SK-N-DZ (cell line): Measurements from ENCODE around the gene GATB.

Experiments
- DNase-seq: peaks from one replicate; pipeline ENCODE4 v3.0.0-alpha.2; 2015; ENCODE audit warnings: low spot score

The GATB gene

DNA sequence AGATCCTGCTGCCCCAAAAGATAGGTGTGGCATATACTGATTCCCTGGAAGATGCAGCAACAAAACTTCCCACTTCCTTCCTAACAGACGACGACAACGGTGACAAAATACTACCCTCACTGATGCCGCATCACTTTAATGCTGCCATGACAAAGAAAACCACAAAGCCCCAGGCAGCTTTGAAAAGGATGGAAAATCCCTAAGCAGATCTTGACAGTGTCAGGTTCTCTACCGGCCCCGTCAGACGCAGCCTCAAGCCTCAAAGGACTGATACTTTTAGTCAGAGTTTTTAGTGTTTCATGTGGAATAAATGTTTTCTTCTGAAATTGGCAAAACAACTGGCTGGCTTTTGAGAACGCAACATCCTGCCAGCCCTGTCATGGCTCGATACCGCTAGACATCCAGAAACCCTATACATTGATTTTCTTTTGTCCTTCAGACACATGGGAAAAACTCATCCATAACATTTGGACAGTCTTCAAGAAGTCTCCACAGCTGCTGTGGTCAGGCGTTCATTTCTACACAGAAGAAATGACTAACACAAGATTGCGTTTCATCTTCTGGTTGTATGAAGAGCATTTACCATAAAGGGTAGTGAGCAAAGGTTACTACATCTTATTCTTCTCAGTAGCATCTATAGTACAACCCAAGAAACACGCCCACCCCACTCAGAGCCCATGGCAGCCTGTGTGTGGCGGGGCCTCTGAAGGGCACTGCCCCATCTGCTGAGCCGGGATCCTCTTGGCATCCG is 60.1 kb downstream of the GATB start:
- DNase-seq: no peak

DNA sequence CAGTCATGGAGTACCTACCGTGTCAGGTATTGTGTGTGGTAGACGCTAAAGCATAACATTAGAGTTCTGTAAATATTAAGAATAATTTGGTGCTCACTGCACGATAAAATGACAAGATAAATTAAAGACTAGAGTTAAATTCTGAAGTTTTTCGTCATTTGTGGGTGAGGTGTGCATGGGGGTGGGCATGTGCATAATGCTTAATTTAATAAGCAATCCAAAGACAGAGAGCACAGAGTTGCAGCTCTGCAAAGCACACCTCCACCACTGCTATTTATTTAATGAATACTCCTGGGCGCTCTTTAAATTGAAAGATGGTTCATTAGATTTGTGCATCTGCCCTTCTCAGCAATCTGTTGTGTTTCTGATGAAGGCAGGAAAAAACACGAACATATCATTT is 62.6 kb downstream of the GATB start:
- no peak for DNase-seq

DNA sequence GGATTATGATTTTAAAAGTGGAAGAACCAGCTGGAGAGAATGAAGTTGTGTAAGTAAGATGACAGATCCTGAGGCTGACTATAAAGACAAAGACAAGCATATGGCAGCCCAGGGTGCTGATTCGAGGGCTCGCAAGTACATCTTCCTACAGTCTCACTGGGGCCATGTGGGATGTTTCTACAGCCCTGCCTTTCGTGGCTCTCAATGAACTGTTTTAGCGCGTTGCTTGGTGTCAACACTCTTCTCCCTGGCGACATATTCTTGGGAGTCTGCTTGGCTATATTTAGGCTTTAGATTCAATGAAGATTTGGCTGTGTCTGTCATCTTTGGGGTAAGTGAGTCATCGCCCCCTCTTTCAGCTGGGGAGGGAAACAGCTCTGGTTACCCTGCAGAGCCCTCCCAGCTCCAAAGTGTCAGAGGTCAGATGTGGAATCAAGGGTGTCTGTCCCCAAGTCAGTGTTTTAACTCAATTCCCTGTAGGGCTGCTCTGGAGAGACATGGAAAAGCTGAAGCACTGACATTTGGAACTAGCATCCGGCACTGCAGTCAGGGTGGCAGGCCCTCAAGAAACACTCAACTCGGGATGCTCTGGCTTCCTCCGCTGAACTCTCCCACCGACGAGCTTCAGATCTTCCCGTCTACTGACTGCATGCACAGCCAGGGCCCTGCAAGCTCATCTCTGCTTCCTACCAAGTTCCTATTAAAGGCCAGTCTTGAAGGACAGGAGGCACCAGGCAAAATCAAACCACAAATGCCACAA is 65.7 kb downstream of the GATB start:
- no peak for DNase-seq

DNA sequence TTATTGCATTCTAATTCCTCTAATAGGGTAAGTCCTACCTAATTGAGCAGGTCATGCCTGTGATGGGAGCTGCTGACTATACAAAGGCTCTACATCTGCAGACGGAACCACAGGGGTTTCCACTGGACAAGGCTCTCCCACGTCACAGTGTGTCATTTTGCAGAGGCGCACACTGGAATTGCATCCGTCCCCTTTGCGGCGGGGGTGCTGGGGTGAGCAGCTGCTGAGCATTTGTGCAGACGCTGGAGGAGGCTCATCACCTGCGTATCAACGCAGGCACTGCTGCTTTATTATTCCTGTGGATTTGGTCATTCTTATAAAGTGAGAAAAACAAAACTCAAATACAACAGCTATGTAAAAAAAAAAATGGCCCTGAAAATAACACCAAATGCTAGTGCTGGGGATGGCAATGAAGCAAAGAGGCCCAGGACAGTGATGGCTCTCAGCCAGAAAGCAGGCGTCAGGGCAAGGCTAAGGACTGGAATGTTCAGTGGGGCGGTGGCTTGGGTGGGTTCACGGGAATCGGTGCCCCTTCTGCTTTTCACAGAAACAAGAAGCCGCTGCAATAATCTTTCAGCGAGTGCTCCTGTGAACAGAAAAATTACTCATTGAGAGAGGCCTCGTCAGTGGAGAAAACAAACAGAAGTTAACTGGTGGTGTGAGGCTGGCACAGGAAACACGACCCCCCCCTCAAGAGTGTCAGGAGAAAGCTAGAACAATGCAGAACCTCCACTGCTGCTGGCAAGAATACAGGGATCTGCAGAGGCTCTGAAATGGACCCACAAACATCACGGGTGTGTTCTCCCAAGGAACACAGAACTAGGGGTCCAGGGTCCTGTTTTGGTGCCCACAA is 67.8 kb downstream of the GATB start:
- DNase-seq: no peak

DNA sequence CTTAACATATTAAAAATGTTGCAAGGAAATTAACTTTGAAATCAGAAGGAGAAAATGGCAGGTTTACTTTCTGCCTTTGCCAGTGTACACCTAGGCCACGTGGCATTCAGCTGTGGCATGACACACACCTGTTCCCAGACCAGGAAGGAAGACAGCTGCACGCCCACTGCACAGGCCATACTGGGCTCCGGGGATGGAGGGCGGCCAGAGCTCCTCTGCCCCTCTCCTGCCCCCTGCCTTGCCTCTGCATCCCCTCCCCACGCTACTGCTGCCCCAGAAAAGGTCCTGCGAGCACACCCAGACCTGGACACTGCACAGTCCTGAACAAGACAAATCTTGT is 68.4 kb downstream of the GATB start:
- no peak for DNase-seq

DNA sequence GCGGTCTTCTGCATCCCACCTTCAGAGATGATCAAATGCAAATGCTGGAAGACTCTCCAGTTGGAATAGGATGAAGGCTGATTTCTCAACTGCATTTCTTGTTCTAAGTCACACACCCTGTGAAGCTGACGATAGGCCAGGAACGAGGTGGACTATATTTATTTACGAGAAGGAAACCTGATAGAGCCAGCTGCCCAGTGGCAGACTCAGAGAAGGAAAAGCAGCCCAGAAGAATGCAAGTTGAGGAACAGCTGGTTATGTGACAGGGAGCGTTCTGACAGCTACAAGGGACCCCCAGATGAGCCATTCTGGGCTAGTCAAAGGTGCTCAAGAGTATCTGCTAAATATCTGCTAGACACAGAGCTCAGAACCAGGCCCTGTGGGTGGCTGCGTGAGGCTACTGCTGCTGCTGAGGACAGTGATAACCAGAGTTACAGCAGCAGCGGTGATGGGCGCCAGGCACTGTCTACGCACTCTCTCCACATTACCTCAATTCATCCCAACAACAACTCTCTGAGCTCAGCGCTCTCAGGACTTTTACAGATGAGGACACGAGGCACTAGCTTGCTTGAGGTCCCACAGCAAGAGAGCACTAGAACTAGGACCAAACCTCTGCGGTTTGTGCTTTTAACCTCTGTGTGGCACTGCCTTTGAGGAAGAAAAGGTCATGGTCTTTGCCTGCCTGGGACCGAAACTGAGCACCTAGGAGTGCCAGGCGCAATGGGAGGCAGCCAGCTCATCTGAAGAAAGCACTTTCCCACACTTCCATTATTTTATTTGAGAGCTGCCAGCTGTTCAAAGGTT is 69.0 kb downstream of the GATB start:
- peak; percentile 41 for DNase-seq

DNA sequence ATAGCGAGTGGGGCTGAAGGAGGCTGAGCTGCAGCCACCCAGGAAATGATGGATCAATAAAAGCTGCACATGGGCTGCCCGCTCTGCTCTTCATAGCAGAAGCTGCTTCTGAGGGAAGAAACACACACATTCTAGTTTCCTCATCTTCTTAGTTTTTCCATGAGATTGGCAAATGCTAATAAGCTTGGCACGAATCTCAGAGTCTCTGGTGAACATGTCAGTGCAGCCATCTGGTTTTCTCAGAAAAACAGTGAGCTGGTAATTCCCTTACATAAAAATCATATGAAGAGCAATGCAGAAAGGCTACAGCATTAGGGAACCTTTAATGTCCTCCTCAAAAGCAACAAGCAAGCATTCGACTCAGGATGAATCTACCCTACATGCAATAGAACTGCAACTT is 69.9 kb downstream of the GATB start:
- no peak for DNase-seq

DNA sequence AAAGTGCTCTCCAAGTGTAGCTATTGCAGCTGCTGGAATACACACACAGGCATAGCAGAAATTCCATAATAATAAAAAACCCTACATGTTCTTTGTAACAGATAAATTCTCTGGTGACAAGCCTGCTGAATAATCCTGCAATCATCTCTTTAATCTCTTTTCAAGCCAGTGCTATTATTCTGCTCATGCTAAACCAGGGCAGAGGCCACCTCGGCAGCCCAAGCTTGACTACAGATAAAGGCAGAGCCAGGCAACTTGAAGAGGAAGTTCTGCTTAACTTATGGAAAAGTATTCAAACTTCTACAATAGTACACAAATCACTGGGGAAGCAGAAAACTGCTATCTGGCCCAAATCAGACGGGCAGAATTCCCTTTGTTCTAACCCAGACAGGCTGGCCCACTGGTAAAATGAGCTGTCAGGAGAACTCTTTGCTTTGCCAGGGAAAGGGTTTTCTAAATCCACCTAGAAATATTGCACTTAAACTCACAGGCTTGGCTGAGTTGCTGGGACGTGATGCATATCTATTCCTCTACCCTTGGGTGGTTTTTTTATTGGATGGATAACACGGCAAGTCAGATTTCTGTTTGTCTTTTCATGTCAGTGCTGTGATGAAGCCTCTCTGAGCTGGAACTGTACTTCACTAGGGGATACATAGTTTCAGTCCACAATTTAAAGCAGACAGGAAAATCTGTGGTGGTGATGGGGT is 70.5 kb downstream of the GATB start:
- no peak for DNase-seq

DNA sequence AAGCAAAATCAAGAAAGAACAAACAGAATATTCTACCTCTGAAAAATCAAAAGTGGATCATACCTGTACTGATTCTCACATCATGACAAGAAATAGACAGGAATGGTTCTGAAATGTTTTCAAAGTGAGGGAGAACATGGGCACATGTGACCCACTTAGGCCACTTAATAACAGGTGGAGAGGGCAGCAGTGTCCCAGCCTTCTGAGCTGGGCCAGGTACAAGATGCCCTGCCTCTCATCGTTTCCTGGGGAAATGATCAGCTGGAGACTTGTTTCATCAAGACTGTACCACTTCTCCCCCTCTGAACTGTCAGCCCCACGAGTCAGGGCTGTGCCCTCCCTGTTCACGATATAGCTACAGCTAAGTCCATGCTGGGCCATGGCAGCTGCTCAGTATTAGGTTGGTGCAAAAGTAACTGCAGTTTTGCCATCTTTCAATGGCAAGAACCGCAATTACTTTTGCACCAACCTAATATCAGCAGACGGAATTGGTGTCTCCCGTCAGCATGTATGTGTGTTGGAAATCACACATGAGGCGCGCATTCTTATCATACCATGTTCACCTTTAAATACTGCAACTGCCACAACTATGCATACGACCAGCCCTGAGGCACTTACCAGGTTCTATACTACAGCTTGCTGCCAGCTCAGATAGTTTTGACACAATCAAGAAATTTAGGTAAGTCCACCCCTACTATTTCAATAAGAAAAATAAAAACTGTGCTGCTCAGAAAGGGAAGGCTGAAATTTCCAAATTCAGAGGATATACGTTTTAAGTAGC is 71.4 kb downstream of the GATB start:
- no peak for DNase-seq

DNA sequence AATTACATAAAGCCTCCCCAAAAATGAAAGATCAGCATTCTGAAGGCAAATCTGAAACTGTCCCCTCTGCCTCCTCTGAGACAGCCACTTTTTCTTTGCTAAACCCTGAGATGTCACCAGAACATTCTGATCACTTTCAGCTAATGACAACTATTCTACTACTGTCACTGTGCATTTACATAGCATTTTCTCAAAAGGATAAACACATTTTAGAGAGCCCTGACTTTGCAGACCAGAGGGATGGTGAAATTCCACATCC is 72.1 kb downstream of the GATB start:
- no peak for DNase-seq

DNA sequence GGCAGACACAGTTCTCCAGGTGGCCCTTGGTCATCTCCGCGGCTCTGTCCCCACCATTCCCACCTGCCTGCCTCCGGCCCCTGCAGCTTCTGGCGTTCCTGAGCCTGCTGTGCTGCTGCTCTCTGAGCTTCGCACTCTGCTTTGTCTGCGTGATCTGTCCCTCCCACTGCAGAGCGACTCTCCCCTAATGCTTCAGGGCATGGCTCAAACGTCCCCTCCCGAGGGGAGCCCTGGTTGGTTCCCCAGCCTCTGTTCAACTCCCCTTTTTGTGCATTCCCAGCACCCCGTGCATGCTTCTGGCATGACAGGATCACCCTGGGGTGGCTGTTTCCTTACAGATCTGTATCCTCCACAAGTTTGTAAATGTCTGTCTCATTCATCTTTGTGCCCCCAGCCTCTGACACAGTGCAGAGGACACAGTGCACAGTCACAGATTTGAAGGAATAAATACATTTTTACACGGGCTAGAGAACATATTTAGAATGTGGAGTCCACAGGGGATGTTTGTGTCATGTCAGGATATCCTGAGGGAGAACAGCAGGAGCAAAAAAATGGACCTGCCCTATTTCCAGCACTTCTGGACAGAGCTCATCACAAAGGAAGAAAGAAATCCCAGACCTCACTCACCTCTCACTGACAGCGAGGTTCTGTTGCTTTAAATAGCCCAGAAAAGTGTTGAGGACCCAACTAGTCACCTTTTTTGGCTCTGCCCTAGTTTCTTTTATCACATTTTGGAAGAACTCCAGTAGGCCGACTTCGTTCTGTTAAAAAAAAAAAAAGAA is 72.6 kb downstream of the GATB start:
- no peak for DNase-seq

DNA sequence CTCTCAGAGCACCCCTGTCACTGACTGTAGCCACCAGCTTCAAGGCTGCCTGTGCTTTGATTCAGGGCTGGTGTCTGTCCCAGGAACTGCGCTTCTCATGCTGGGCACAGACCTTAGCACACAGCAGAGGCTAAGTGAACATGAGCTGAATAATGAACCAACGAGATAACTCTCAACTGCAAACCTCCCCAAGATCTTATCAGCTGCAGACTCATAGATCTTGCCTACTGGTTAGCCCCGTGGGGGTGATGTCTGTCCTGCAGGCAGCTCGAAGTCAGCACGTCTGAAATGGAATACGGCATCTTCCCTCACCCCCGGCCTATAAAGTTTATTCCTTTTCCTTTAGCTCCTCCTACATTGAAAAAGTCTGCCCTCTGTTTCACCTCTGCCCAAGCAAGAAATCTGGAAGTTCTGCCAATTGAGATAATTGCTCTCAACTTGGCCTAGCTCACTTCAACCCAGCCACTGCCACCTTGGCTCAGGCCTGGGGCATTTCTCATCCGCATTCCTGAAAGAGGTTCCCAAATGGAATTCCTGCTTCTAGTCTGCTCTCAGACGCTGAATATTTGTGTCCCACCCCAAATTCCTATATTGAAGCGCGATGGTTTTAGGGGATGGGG is 73.7 kb downstream of the GATB start:
- DNase-seq: no peak

DNA sequence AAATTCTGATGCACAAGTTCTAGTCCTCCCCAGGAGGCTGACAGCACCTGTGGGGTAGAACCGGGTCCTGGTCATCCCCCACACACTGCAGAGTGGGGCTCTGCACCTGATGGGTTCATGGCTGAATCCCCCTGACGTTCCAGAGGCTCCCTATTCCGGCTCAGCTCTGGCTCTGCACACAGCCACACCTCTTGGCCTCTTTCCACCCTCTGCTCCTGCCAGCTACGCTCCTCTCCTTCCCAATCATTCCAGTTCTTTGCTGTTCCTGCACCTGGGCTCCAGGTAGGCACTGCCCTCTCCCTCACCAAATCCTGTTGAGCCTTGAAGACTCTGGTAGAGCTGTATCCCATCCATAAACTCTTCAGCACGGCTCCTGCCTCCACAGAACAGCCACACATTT is 75.5 kb downstream of the GATB start:
- DNase-seq: no peak

DNA sequence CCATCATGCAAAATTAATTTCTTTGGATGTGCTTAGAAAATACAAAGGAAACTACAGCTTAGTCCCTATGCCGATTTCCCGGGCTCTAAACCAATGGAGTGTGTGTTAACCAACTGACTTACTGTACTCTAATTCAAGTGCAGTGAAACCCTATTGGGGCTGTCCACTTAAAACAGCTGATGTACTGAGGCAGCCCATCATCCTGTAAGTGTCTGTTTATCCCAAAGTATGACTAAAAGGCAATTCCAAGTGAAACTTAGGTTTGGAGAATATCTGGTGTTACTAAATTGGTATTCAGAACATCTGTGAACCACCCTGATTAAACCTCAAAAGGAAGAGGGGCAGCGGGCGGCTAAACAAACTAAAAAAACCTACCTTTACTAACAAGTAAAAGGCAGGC is 79.7 kb downstream of the GATB start:
- DNase-seq: no peak

DNA sequence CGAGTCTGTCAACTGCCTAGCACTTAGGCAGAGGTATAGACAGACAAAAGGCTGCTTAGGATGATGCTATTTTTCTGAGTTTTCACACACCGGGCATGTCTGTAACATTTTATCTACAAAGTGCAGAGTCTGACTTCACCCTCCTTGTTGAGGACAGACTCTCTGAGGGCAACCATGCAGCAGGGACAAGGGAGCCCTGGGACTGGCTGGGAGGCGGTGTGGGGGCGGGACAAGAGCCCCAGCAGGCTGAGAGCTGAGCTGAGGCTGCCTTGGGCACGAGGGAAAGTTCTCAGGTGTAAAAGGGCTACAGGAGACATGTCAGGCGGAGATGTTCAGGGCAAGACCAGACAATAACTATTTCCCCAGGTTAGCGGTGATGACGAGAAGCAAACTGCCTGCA is 81.6 kb downstream of the GATB start:
- DNase-seq: no peak

DNA sequence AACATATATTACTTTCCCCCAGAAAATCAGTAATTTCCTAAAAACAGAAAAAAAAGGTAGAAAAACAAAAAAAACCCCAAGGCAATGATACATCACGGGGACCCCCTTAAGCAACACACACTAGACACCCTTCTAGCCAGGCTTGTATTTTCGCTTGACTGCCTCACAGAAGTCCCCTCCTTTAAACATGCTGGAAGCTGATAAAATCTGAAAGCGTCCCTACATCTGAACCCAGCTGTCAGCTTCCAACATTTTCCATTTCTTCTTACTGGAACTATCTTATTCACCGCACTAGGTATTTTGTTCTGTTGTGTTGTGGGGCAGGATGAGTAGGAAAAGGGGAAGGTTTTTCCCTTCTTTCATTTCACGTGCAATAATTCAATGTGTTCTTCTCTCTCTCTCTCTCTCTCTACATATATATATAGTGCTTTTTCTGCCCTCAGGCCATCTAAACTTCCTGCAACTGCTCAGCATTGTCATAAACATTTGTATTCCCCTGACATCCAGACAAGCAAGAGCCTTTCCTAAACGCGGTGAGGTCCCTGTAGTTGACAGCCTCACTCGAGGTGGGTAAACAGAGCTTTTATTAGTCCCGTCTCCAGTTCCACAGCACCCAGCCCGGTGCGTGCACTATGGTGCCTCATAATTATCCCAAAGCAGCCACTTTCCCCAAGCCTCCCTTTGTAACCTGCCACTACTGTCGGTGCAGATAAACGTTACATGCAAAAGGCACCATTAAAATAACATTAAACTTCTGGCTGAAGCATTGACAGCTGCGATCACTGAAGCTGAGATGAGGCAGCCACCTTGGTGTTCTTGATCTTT is 82.5 kb downstream of the GATB start:
- DNase-seq: peak; percentile 46

DNA sequence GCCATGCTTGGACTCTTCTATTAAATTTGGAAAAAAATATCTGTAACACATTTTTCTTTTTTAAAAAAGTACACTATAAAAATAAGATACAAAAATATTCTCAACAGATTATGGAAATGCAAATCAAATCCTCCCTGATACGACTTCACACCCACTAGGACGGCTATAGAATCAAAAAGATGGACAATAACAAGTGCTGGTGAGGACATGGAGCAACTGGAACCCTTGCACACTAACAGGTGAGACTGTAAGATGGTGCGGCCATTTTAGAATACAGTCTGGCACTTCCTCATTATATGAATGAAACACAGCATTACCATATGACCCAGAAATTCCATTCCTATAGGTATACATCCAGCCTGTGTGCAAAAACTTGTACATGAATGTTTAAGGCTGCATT is 83.6 kb downstream of the GATB start:
- DNase-seq: no peak

DNA sequence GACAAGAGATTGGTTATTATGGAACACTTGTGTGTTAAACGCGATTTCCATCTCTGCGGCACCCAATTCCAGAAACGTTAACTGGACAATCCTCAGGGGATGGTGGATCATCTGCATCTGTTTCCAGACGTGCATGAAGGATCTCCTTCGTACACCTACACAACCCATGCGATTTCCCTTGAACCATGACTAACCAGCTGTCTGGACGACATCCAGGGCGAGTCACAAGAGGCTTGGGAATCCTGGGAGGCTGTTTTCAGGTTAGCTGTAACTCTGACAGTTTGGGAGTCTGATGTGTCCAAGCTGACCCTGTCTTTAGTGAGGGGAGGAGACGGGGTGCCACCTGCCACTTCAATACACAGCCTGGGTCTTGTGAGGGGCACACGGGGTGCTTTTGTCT is 84.5 kb downstream of the GATB start:
- DNase-seq: peak; percentile 26
